Chondrocyte (in vitro differentiated cells): ENCODE results near the gene CIB2. TPM values are rescaled to one million over a fixed set of nuclear protein-coding genes. Genes with fewer than 3 reads are reported as not detected.

ENCODE experiments used
- DNase-seq: peaks from one replicate; pipeline ENCODE4 v3.0.0; 2021; ENCODE audit warnings: mixed read lengths, low spot score
- H3K27ac Mint-ChIP-seq: one replicate; pipeline ENCODE4 v1.8.0; 2021; ENCODE audit warnings: mild to moderate bottlenecking, moderate library complexity, mixed read lengths; ENCODE audit not compliant: unreplicated experiment
- H3K27me3 Mint-ChIP-seq: 2 replicates; pipeline ENCODE4 v1.8.0; 2021; ENCODE audit warnings: low read depth, mixed read lengths
- H3K36me3 Mint-ChIP-seq: 2 replicates; pipeline ENCODE4 v1.8.0; 2021; ENCODE audit warnings: low read depth, mixed read lengths
- H3K4me1 Mint-ChIP-seq: 2 replicates; pipeline ENCODE4 v1.8.0; 2021; ENCODE audit warnings: low read depth, mild to moderate bottlenecking, mixed read lengths
- H3K4me3 Mint-ChIP-seq: one replicate; pipeline ENCODE4 v1.8.0; 2021; ENCODE audit warnings: mild to moderate bottlenecking, moderate library complexity, mixed read lengths; ENCODE audit not compliant: unreplicated experiment
- H3K9me3 Mint-ChIP-seq: 2 replicates; pipeline ENCODE4 v1.8.0; 2021; ENCODE audit warnings: low read depth, mixed read lengths
- total RNA-seq: library from RNA; stranded (reverse); gene quantifications from 3 replicates; pipeline ENCODE4 v1.2.1, GENCODE V29; 2021
- TF ChIP-seq, protein P1 (sequence below): fragments of 200-600 bp; sonication (generic); IDR thresholded peaks from 2 replicates; pipeline ENCODE4 v1.5.0; 2021; ENCODE audit warnings: antibody characterized with exemption, mild to moderate bottlenecking, moderate library complexity

CIB2 gene
- total RNA-seq, 1 donor from 2014 or later, result 8.0 TPM

DNA sequence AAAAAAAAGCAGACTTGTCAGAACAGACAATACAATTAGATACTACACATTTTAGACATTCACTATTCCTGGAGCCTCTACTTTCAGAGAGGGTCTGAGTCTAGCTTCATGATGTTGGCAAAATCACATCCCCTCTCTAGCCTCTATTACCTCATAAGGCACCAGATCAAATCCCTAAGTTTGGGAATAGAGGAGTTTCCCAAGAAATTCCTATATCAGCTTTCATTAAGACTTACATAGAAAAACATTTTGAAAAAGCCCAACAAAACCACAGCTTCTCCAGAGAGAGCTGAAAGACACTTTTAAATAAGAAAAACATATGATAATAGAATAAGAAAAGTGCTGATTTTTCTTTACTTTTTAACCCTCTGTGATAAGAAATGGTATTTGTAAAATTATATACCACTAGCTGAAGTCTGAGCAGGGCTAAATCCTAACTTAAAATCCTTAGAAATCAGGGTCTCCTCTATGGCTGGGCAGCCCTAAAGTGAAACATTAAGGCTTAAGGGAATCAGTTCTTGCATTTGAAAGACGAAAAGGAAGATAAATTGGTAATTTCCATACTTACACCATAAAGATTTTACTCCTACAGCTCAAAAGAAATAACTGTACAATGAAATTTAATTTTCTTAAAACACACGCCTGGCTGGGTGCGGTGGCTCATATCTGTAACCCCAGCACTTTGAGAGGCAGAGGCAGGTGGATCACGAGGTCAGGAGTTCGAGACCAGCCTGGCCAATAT, 58.0 kb downstream of the CIB2 start:
- no peak for DNase-seq
- Mint-ChIP-seq H3K36me3 (no peaks in the 10 kb centered on the region), H3K27ac (peak overlapping the region; percentile 89), H3K27me3 (no peaks in the 10 kb centered on the region), H3K4me1 (peaks cover 59% of the 10 kb centered on the region), H3K9me3 (no peaks in the 10 kb centered on the region), H3K4me3 (peak overlapping the region; percentile 44)
- TF ChIP-seq, protein P1, sequence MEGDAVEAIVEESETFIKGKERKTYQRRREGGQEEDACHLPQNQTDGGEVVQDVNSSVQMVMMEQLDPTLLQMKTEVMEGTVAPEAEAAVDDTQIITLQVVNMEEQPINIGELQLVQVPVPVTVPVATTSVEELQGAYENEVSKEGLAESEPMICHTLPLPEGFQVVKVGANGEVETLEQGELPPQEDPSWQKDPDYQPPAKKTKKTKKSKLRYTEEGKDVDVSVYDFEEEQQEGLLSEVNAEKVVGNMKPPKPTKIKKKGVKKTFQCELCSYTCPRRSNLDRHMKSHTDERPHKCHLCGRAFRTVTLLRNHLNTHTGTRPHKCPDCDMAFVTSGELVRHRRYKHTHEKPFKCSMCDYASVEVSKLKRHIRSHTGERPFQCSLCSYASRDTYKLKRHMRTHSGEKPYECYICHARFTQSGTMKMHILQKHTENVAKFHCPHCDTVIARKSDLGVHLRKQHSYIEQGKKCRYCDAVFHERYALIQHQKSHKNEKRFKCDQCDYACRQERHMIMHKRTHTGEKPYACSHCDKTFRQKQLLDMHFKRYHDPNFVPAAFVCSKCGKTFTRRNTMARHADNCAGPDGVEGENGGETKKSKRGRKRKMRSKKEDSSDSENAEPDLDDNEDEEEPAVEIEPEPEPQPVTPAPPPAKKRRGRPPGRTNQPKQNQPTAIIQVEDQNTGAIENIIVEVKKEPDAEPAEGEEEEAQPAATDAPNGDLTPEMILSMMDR, result no peak

DNA sequence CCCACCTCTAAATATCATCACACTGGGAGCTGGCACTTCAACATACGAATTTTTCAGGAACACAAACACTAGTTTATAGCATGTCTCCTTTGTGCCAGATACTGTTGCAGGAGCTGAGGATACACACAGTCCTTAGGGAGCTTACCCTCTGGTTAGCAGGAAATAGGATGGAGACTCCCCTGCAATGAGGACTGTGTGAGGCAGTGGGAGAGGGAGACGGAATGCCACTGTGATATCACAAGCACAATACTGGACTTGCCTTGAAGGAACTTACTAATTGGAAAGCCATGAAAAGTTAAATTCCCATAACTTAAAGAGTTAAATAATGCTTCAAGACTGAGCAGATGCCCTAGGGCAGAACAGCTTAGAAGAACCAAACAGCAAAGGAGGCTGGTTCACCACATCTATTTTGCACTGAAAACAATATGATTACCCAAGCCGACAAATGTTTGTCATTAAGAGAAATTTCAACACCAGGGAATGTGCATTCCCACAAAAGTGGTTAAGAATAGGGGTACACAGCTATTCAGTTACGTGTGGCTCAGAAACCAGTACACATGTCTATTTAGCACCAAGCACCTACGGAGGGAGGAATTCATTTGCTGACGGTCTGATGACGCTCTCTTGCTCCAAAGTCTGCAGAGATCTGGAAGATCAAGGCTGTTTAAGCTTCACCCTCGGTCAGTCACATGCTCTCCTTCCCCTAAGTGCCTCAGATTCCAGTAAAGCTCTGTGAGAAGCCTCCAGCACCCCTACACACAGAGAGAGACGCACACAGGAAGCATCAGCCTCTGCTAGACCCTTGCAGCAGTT, 59.0 kb downstream of the CIB2 start:
- H3K27ac Mint-ChIP-seq, result peak overlapping the region; percentile 89
- H3K4me1 Mint-ChIP-seq, result peaks cover 55% of the 10 kb centered on the region

DNA sequence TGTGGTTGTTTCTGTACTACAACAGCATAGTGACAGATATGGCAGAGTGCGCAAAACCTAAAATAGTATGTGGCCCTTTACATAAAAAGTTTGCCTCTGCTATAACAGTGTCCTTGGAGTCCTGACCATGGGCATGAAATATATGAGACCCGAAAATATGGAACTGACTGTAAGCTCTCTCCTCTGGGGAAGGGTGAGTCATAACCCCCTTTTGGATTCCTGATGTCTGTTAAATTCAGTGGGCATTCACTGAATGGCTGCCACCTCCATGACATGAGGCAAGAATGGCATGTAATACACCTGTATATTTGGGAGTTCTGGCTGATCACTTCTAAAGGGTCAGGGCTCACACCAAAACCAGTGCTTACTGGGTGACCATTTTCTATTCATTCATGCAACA, 59.9 kb downstream of the CIB2 start:
- H3K27me3 Mint-ChIP-seq, result no peaks in the 10 kb centered on the region
- peaks cover 51% of the 10 kb centered on the region for H3K4me1 Mint-ChIP-seq
- H3K4me3 Mint-ChIP-seq, result no peak overlapping the region
- TF ChIP-seq, protein P1, result no peak
- H3K36me3 Mint-ChIP-seq, result no peaks in the 10 kb centered on the region
- peak overlapping the region; percentile 89 for H3K27ac Mint-ChIP-seq
- no peak for DNase-seq
- no peaks in the 10 kb centered on the region for H3K9me3 Mint-ChIP-seq

More for the DNA sequence above, 59.0 kb downstream of the CIB2 start:
- Mint-ChIP-seq H3K9me3 (no peaks in the 10 kb centered on the region), H3K36me3 (no peaks in the 10 kb centered on the region), H3K4me3 (peak overlapping the region; percentile 44), H3K27me3 (no peaks in the 10 kb centered on the region)
- no peak for DNase-seq
- TF ChIP-seq, protein P1, result no peak

DNA sequence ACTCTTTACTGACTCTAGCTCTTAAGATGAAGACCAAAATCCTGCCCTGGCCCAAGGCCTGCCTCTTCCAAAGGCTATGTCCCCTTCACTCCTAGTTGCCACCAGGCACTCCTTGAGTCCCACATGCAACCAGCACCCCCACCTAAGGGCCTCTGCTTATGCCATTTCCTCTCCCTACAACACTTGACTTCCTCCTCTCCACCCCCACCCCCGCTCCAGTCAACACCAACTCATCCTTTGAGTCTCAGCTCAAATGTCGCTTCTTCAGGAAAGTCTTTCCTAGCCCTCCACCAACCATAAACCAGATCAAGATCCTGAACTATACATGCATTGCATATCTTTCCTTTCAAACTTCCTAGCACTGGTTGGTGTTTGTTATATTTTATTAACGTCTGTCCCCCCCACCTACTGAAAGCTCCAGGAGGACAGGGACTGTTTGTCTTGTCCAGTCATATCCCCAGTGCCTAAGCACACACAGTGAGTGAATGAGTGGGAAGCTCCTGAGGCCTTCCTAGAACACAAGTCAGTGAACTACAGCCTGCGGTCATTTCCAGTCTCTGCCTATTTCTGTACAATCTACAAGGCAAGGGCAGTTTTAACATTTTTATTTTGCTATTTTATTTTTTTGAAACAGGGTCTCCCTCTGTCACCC, 61.1 kb downstream of the CIB2 start:
- H3K27me3 Mint-ChIP-seq, result no peaks in the 10 kb centered on the region
- no peak for DNase-seq
- H3K4me3 Mint-ChIP-seq, result peak overlapping the region; percentile 11
- TF ChIP-seq, protein P1, result no peak
- no peaks in the 10 kb centered on the region for H3K36me3 Mint-ChIP-seq
- H3K4me1 Mint-ChIP-seq, result peaks cover 40% of the 10 kb centered on the region
- no peaks in the 10 kb centered on the region for H3K9me3 Mint-ChIP-seq
- H3K27ac Mint-ChIP-seq, result peak overlapping the region; percentile 77

DNA sequence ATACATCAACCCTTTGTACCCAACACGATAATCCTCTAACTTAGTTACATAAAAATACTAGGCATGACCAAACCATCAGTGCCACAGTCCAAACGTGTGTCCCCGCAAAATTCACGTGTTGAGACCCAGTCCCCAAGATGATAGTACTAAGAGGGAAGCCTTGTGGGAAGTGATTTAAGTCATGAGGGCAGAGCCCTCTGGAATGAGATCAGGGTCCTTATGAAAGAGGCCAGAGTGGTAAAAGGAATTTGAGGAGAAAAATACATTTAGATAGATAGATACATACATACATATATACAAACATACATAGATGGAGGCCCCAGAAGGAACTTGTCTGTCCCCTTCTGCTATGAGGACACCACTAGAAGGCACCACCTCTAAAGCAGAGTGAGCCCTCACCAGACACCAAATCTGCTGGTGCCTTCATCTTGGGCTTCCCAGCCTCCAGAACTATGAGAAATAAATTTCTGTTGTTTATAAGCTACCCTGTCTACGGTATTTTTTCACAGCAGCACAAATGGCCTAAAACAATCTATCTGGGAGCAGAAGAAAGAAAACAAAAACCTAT, 61.7 kb downstream of the CIB2 start:
- DNase-seq, result no peak
- no peaks in the 10 kb centered on the region for H3K27me3 Mint-ChIP-seq
- H3K4me3 Mint-ChIP-seq, result no peak overlapping the region
- TF ChIP-seq, protein P1, result no peak
- no peaks in the 10 kb centered on the region for H3K36me3 Mint-ChIP-seq
- H3K9me3 Mint-ChIP-seq, result no peaks in the 10 kb centered on the region
- peak overlapping the region; percentile 77 for H3K27ac Mint-ChIP-seq
- H3K4me1 Mint-ChIP-seq, result peaks cover 35% of the 10 kb centered on the region
